NCI-H1105 (cell line): ENCODE measurements around the gene GPR142.

Experiments used
- DNase-seq: peaks from one replicate; lab custom pipeline; 2025; lab: John Stamatoyannopoulos, UW

Gene GPR142

DNA sequence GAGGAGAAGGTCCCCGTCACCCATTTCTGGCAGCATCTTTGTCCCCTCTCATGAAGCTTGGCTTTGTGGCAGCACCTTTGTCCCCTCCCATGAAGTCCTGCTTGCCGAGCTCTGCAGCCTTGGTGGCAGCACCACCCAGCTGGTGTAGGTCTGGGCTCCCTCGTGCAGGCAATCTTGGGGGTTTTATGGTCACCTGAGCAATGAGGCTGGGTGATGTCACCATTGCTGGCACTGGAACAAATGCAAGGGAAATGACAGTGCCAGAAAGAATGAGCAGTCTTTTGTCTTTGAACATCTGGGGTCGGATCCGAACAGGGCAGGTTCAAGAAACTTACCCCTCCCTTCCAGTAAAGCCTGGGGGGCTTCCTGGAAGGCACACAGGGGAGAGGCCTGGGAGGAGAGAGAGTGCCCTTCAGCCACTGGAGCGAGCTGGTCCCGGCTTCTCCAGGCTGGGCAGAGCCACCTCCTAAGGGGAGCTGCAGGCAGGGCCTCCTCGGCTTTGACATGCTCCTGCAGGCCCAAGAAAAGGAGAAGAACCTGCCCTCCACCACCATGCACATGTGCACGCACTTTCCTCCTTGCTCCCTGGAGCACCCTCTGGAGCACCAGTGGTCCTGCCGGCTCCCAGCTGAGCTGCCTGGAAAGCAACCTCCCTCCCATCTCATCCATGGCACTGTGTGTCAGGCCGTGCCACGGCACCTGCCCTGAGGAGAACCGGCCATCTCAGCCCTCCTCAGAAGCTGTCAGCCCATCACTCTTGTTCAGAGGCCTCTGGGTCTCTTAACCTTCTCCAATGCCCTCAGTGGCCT lies 21.7 kb upstream of the GPR142 start:
- DNase-seq, result no peak

DNA sequence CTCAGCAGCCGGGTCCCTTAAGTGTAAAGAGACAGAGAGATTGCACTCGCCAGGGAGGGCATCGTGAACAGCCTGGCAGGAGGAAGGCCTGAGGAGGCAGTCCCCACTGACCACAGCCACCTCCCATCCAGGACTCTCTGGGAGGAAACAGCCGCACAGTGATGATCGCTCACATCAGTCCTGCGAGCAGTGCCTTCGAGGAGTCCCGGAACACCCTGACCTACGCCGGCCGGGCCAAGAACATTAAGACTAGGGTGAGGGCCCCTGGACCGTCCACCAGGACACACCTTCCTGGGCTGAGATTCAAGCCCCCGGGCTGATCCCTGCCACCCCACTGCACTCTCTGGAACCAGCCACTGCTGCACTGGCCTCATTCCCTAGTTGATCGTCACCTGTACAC lies 19.7 kb upstream of the GPR142 start:
- no peak for DNase-seq

- DNase-seq, result no peak
These were observed 18.2 kb upstream of the GPR142 start for GRCh38 chr17:74349120-74349519.

GRCh38 chr17:74350486-74350885 lies 16.8 kb upstream of the GPR142 start:
- no peak for DNase-seq

GRCh38 chr17:74351552-74352210 lies 15.6 kb upstream of the GPR142 start:
- no peak for DNase-seq

DNA sequence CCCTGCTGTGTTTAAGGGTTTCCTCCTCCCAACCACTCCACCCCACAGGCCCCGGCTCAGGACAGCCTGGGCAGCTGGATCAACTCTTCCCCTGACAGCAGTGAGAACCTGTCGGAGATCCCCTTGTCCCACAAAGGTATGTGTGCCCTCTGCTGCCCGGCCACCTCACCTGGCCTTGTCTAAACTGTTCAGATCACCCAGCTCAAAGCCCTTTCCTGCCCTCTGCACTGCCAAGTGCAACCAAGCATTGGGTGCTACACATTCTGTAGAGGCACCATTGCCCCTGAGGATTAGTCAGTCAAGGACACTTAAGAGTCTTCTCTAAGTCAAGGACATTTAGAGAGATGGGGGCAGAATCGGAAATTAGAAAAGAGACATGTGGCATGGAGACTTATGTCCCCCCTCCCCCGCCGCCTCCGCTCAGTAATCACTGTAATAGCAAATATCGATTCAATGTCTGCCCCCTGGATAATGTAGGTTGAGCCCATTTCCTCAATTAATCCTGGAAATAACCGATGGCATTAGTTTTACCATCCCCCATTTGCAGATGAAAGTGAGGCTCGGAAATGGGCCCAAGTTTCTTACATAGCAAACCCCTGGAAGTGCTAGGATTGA lies 13.8 kb upstream of the GPR142 start:
- no peak for DNase-seq

DNA sequence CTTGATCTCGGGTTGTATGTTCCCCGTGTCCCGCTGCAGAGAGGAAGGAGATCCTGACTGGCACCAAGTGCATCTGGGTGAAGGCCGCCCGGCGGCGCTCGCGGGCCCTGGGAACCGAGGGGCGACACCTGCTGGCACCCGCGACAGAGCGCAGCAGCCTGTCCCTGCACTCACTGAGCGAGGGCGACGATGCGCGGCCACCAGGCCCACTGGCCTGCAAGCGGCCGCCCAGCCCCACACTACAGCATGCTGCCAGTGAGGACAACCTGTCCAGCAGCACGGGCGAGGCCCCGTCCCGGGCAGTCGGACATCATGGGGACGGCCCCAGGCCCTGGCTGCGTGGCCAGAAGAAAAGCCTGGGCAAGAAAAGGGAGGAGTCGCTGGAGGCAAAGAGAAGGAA lies 13.2 kb upstream of the GPR142 start:
- DNase-seq, result no peak

DNA sequence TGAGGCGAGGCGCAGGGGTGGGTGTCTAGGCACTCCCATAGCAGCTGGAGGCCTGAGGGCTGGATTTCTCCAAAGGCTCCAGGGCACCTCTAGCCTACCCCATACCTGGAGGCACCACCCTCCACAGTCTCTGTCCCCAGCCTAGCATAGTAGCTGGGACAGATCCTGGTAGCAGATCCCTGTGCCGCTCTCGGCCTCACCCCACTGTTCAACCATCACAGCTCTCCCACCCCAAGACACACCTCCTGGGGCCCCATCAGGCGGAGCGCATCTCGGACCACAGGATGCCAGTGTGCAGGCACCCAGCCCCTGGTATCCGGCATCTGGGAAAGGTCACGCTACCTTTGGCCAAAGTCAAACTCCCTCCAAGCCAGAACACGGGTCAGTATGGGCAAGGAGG lies 12.7 kb upstream of the GPR142 start:
- no peak for DNase-seq

DNA sequence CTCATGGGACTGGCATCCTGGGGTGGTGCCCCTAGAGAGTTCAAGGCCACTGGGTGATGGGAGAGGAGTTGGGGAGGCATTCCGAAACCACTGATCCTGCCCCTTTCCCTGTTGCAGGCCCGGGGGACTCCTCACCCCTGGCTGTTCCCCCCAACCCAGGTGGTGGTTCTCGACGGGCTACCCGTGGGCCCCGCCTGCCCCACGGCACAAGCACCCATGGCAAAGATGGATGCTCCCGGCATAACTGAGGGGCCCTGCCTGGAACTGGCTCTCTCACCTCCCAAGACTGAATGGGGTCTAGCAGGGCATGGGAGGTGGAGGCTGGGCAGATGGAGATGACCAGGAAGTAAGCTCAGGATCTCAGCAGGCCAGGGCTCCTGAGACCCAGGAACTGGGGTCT lies 12.2 kb upstream of the GPR142 start:
- DNase-seq, result no peak

- no peak for DNase-seq
These were observed 10.4 kb upstream of the GPR142 start for GRCh38 chr17:74356646-74357465.

DNA sequence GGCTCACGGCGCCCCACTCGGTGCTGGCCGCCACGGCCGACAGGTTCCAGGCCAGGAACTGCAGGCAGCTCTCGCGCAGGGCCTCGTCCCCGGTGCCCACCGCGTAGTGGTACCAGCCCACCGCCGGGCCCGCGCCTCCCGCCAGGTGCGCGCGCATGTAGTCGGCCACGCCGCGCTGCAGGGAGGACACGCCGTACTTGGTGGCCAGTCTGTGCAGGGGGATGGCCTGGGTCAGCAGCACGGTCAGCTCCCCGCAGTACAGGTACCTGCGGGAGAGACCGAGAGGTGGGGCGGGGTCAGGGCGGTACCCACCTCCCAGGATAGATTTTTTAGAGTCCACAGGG lies 9.9 kb upstream of the GPR142 start:
- DNase-seq, result no peak

DNA sequence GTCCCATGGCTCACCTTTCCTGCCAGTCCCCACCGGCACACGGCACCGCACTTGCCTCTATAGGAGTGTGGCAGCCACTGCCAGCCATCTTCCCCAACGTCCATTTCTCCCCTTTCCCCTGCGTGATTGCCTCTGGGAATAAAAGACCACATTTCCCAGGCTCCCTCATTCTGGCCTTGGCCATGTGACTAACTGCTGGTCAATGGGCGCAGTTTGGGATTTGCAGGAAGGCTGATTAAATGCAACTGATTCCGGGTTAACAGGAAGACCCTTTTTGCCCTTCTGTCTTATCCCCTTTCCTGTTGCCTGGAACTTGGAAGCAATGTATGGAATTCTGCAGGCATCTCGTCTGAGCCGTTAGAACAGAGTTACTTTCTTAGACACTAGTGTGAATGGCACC lies 8.6 kb upstream of the GPR142 start:
- no peak for DNase-seq

- no peak for DNase-seq
These were observed 7.4 kb upstream of the GPR142 start for GRCh38 chr17:74359916-74360315.

- DNase-seq, result no peak
These were observed 6.4 kb upstream of the GPR142 start for GRCh38 chr17:74360899-74361229.

GRCh38 chr17:74361230-74362068 lies 5.9 kb upstream of the GPR142 start, which contains the start of gene BTBD17:
BTBD17 (minus strand) TSS chr17:74361868; CDS start chr17:74361819, 49 bp downstream.
- peak; percentile 80 for DNase-seq

DNA sequence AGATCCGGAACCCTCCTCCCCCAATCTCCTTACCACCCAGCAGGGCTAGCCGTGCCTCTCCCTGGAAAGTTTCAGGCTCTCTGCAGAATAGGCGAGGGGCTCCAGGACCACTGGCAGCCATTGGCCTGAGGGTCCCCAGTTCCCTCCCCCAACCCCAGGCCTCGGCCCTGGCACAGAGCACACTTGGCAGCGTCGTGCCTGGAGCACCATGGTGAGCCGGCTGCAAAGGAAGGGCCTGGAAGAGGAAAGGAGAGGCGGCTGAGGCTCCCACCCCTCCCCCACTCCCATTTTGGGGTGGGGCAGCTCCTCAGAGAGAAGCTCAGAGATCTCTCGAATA lies 5.3 kb upstream of the GPR142 start:
- peak; percentile 50 for DNase-seq

GRCh38 chr17:74362810-74363498 lies 4.4 kb upstream of the GPR142 start:
- no peak for DNase-seq

DNA sequence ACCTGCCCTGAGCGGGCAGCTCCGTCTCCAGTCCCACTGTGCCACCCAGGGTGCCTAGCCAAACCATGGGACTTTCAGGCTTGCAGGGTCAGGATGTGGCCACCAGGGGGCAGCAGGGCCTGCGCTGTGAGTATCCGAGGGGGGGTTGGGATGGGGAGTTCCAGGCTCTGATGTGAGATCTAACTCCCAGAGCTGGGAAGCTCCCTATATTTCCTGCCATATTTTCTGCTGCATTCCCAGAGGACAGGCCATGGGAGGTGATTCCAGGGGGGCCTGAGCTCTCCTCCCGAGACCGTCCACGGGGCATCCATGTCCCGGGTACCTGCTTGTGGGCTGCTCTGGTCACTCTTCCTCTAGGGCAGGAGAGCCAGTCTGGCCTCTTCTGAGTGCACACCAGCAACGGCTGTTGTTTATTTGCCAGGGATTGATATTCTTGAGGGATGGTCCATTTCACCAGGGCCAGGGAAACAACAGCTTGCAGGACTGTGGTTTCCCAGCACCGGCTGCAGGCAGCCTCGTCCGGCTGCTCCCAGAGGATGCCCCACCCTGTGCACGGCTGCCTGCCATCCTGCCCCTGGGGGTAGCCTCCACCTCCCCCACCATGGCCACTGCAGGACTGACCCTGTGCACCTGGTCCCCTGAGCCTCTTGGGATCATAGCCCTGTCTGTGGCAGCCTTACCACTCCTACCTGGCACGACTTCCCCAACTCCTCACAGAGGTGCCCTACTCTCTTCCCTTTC lies 1.2 kb downstream of the GPR142 start:
- peak; percentile 24 for DNase-seq

- DNase-seq, result no peak
These were observed 1.9 kb downstream of the GPR142 start for GRCh38 chr17:74369221-74369620.
